ENCODE results near the gene CLHC1.
"Not testable (repeated sequence)": the region's sequence is repeated elsewhere in the genome, so short reads cannot be mapped to it uniquely, and the experiment has no call there.

CLHC1 gene

GRCh38 chr2:55133467-55134315 is 98.4 kb downstream of the CLHC1 start:
- no peak for DNase-seq

- DNase-seq = no peak
Observed at GRCh38 chr2:55130849-55131248, 101.2 kb downstream of the CLHC1 start.

- not testable (repeated sequence) for DNase-seq
Observed at GRCh38 chr2:55126643-55127042, 105.5 kb downstream of the CLHC1 start.
